ENCODE data around the gene WASHC4.

Gene WASHC4

DNA sequence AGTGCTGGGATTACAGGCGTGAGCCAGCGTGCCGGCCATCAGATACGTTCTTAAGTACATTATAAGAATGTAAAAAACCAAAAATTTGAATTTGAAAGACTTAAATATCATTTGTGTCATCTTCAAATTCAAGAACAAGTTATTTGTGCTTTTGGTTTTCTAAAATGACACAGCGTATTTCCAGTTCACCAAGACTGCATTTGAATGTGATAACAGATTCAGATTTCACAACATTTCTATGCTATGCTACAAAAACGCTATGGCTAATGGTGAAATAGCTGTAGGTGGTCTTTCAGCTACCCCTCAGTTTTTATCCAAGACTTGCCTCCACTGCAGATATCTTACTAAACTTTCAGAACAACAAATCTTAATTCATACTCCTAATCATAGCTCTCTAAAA is 81.8 kb downstream of the WASHC4 start:
- Histone ChIP-seq H3K27me3 (no peaks in the 10 kb centered on the region), H3K4me3 (no peak overlapping the region), H3K36me3 (peaks cover 71 to 90% (median 88%) of the 10 kb centered on the region in 3 donors), H3K4me1 (no peaks in the 10 kb centered on the region), H3K27ac (no peak overlapping the region), H3K9me3 (no peaks in the 10 kb centered on the region)
- TF ChIP-seq, protein P1, sequence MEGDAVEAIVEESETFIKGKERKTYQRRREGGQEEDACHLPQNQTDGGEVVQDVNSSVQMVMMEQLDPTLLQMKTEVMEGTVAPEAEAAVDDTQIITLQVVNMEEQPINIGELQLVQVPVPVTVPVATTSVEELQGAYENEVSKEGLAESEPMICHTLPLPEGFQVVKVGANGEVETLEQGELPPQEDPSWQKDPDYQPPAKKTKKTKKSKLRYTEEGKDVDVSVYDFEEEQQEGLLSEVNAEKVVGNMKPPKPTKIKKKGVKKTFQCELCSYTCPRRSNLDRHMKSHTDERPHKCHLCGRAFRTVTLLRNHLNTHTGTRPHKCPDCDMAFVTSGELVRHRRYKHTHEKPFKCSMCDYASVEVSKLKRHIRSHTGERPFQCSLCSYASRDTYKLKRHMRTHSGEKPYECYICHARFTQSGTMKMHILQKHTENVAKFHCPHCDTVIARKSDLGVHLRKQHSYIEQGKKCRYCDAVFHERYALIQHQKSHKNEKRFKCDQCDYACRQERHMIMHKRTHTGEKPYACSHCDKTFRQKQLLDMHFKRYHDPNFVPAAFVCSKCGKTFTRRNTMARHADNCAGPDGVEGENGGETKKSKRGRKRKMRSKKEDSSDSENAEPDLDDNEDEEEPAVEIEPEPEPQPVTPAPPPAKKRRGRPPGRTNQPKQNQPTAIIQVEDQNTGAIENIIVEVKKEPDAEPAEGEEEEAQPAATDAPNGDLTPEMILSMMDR (IDR thresholded peaks at IDR 0.05) = no peak
- DNase-seq = no peak
- intact Hi-C loops (cut with DNase I; ENCODE audit: low total_unique reads) = no loop called here

DNA sequence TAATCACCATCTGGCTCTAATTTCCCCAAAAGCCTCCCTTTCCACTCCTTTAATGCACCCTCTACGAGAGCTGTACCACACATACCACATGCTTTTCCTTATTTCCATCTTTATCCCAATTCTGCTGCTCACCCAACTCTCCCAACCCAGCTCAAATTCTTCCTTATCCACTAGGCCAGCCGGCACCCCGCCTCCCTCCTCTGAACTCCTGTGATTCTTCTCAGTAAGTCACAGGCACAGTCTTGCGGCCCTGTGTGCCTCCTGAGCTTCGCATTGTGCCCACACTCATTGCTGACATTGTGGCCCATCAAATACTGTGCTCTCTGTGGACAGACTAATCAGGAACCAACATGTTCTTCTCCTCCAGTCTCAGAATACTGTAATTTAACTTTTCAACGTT is 83.0 kb downstream of the WASHC4 start:
- no peaks in the 10 kb centered on the region for H3K9me3 ChIP-seq
- TF ChIP-seq, protein P1 (IDR thresholded peaks at IDR 0.05) = no peak
- no peaks in the 10 kb centered on the region for H3K4me1 ChIP-seq
- H3K36me3 ChIP-seq = peaks cover 71 to 90% (median 86%) of the 10 kb centered on the region in 3 donors
- DNase-seq = no peak
- intact Hi-C loops (cut with DNase I; ENCODE audit: low total_unique reads) = no loop called here
- H3K27me3 ChIP-seq = no peaks in the 10 kb centered on the region
- no peak overlapping the region for H3K4me3 ChIP-seq
- no peak overlapping the region for H3K27ac ChIP-seq

DNA sequence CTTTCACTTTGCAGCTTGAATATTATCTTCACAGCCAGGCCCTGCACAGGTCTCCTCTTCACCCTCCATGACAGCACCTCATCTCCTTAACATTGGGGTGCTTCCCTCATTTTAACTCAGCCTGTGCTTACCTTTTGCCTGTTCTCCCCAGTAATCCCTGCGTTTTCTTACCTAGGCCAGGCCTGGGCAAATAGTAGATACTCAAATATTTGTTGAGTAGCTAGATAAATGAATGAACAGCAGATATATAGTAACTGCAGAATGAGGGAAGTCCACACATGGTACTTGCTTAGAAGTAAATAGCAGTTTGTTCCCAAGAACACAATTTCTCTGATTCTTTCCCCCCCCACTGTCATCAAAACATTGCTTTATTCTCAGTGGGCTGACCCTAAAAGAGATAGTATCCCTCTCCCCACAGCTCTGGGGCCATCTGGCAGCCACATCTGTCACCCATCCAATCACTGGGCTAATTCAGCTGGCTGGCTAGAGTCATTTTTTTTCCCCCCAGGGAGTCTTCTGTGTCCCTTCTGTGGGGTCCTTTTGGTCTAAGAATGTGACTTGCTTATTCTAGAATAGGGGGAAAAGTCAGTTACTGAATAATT is 85.2 kb downstream of the WASHC4 start:
- intact Hi-C loops (cut with DNase I; ENCODE audit: low total_unique reads) = no loop called here
- Histone ChIP-seq H3K36me3 (peaks cover 59 to 100% (median 81%) of the 10 kb centered on the region in 3 donors), H3K4me1 (no peaks in the 10 kb centered on the region), H3K9me3 (no peaks in the 10 kb centered on the region), H3K27me3 (no peaks in the 10 kb centered on the region), H3K4me3 (no peak overlapping the region), H3K27ac (no peak overlapping the region)
- TF ChIP-seq, protein P1 (IDR thresholded peaks at IDR 0.05) = no peak
- no peak for DNase-seq

DNA sequence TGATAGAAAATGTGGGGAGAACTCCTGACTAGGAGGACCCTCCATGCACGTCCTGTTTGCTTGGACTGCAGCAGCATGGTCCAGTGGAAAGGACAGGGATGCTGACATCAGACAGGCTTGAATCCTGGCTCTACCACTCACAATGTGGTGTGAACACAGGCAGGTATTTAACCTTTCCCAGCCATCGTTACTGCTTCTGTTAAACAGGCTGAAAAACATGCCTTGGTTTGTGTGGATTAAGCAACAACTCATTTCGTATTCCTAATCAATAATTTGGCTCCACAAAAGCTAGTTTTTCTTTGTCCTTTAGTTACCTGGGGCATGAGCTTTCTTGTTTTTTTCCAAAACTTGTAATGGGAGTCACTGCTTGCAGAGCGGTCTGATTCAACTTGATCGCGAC is 87.4 kb downstream of the WASHC4 start:
- no peak for DNase-seq
- peaks cover 45 to 98% (median 79%) of the 10 kb centered on the region in 3 donors for H3K36me3 ChIP-seq

DNA sequence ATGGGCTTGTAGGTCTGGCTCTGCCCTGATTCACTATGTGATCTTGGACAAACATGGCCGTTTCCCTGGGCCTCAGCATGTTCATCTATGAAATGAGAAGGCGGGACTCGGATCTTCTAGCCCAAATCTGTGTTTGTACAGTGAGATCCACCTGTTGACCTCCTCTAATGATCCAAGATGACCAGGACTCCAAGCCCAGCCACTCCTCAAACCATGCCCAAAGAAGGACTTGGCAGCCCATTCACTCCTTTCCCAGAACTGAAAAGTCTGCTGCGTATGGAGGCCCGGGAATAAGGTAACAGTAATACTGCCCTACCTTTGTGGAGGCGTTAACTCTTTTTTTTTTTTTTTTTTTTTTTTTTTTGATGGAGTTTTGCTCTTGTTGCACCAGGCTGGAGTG is 88.6 kb downstream of the WASHC4 start:
- H3K9me3 ChIP-seq = no peaks in the 10 kb centered on the region
- no peak overlapping the region for H3K4me3 ChIP-seq
- TF ChIP-seq, protein P1 (IDR thresholded peaks at IDR 0.05) = no peak
- H3K27me3 ChIP-seq = no peaks in the 10 kb centered on the region
- peaks cover 40 to 97% (median 79%) of the 10 kb centered on the region in 3 donors for H3K36me3 ChIP-seq
- peaks cover 0 to 5% (median 1%) of the 10 kb centered on the region in 4 donors for H3K4me1 ChIP-seq
- no peak overlapping the region for H3K27ac ChIP-seq
- intact Hi-C loops (cut with DNase I; ENCODE audit: low total_unique reads) = no loop called here
- DNase-seq = no peak

More for the DNA sequence above, 87.4 kb downstream of the WASHC4 start:
- TF ChIP-seq, protein P1 (IDR thresholded peaks at IDR 0.05) = no peak
- Histone ChIP-seq H3K27ac (no peak overlapping the region), H3K4me1 (peaks cover 0 to 5% (median 0%) of the 10 kb centered on the region in 4 donors), H3K4me3 (no peak overlapping the region), H3K27me3 (no peaks in the 10 kb centered on the region), H3K9me3 (no peaks in the 10 kb centered on the region)
- intact Hi-C loops (cut with DNase I; ENCODE audit: low total_unique reads) = no loop called here

Measured in tibial artery (tissue), 4 donors.